ENCODE data around the gene TMEM140. TPM values are rescaled to one million over a fixed set of nuclear protein-coding genes. Genes with fewer than 3 reads are reported as not detected.

TMEM140 gene
- total and polyA plus RNA-seq, 2 experiments from 2014 or later = 1.6 to 6.1 TPM

DNA sequence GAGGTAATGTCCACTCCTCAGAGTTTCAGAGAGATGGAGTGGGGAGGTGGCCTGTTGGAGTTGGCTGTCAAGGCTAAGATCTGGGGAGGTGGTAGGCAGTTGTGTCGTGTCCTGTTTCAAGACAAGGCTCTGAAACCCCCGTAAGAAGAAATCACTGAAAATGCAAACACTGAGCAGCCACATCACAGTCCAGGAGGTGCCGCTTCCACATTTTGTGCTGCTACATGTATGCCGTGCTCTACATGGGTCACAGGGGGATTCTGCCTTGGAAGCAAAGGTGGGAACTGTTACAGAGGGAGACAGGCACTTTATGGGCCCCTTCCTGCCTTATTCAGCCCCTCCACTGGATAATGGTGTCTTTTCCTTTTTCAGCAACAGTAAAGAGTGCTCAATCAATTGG lies 51.6 kb downstream of the TMEM140 start:
- Histone ChIP-seq H3K9me2 (ENCODE audit: insufficient read depth) (no peaks in the 10 kb centered on the region), H3F3A (ENCODE audit: insufficient read depth) (no peaks in the 10 kb centered on the region), H3K9ac (no peak overlapping the region), H3K36me3 (ENCODE audit: low read depth) (0 out of 2 replicates have a peak, but pooled peaks cover 11% of the 10 kb centered on the region), H3K27me3 (replicated peaks; ENCODE audit: insufficient read depth) (no peaks in the 10 kb centered on the region), H3K4me3 (no peak overlapping the region), H3K27ac (no peak overlapping the region), H3K79me2 (ENCODE audit: insufficient read depth) (no peaks in the 10 kb centered on the region), H3K4me2 (ENCODE audit: unreplicated experiment) (no peak overlapping the region), H3K9me3 (ENCODE audit: low read depth) (no peaks in the 10 kb centered on the region), H4K20me1 (ENCODE audit: insufficient read depth) (no peaks in the 10 kb centered on the region), H3K4me1 (ENCODE audit: insufficient read depth) (0 out of 2 replicates have a peak, but pooled peaks cover 2% of the 10 kb centered on the region), H2AFZ (no peak overlapping the region)
- DNase-seq = no peak
- in situ Hi-C loops (cut with MboI) = loop anchor here (25.0 kb wide), 1 partner anchor 537 kb away; no protein-coding TSS in a partner anchor
- 95 to 97% methylated on average over 4 of the region's 4 CpGs for WGBS, 2 experiments (ENCODE audit: low coverage in 1 of 2, low lambda C conversion rate in 2 of 2, missing lambda C conversion rate in 2 of 2)
- no peak for TF ChIP-seq EZH2 (IDR thresholded peaks at IDR 0.05; ENCODE audit: insufficient read depth, poor library complexity, severe bottlenecking)
- TF ChIP-seq EZH2phosphoT487 (IDR thresholded peaks at IDR 0.05; ENCODE audit: insufficient read depth, low read depth) = no peak

DNA sequence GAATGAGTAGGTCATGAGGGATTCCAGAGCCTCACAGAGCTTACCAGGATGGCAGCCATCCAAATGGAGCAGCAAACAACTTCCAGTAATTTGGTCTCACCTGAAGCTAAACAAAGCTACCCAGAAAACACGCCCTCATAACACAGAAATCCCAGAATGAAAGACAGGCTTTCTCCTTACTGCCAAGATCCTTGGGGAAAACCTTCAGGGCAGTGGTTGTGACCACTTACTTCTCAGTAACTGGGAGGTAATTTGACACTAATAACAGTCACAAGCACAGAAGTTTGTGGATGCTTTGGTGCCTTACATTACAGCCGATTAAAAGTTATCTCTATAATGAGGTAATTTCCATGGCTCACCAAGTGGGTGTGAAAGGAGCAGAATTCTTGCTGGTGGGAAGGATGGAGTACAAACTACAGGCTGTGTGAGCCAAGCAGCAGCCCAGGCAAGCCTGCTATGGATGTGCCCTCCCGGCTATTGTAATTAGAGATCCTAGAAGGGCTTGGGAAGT lies 53.0 kb downstream of the TMEM140 start:
- Histone ChIP-seq H3F3A (ENCODE audit: insufficient read depth) (no peaks in the 10 kb centered on the region), H2AFZ (no peak overlapping the region), H3K9me3 (ENCODE audit: low read depth) (no peaks in the 10 kb centered on the region), H3K9me2 (ENCODE audit: insufficient read depth) (no peaks in the 10 kb centered on the region), H3K4me3 (no peak overlapping the region), H3K9ac (no peak overlapping the region), H4K20me1 (ENCODE audit: insufficient read depth) (no peaks in the 10 kb centered on the region), H3K4me2 (ENCODE audit: unreplicated experiment) (no peak overlapping the region), H3K27me3 (replicated peaks; ENCODE audit: insufficient read depth) (no peaks in the 10 kb centered on the region), H3K79me2 (ENCODE audit: insufficient read depth) (no peaks in the 10 kb centered on the region), H3K4me1 (ENCODE audit: insufficient read depth) (no peaks in the 10 kb centered on the region), H3K27ac (no peak overlapping the region), H3K36me3 (ENCODE audit: low read depth) (peaks cover 11% of the 10 kb centered on the region; the same call in 1 of the 2 replicates)
- in situ Hi-C loops (cut with MboI) = no loop called here
- TF ChIP-seq EZH2 (IDR thresholded peaks at IDR 0.05; ENCODE audit: insufficient read depth, poor library complexity, severe bottlenecking) (no peak), EZH2phosphoT487 (IDR thresholded peaks at IDR 0.05; ENCODE audit: insufficient read depth, low read depth) (no peak)
- 79 to 85% methylated on average over 3 of the region's 3 CpGs for WGBS, 2 experiments (ENCODE audit: low coverage in 1 of 2, low lambda C conversion rate in 2 of 2, missing lambda C conversion rate in 2 of 2)
- no peak for DNase-seq

DNA sequence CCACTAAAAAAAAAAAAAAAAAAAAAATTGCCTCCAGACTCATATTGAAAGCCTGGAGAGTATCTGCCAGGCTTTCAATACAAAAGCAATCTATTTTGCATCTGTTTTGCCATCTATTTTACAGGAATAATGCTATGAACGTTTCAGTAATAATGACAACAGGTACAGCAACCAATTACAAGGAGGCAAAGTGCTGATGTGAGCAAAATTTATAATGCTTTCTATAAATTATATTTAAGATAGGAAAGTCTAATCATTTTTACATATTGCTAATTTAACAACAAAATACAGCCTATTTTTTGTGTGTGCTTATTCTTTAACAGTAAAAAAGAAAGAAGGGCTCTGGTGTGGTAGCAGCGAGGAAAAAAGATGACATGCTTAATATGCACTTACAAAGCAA lies 53.5 kb downstream of the TMEM140 start:
- Histone ChIP-seq H3F3A (ENCODE audit: insufficient read depth) (no peaks in the 10 kb centered on the region), H3K4me3 (no peak overlapping the region), H3K9me3 (ENCODE audit: low read depth) (no peaks in the 10 kb centered on the region), H3K27me3 (replicated peaks; ENCODE audit: insufficient read depth) (no peaks in the 10 kb centered on the region), H3K4me2 (ENCODE audit: unreplicated experiment) (no peak overlapping the region), H3K27ac (no peak overlapping the region), H2AFZ (no peak overlapping the region), H3K36me3 (ENCODE audit: low read depth) (peaks cover 11% of the 10 kb centered on the region; the same call in 1 of the 2 replicates), H3K79me2 (ENCODE audit: insufficient read depth) (no peaks in the 10 kb centered on the region), H3K9me2 (ENCODE audit: insufficient read depth) (no peaks in the 10 kb centered on the region), H4K20me1 (ENCODE audit: insufficient read depth) (no peaks in the 10 kb centered on the region), H3K9ac (no peak overlapping the region), H3K4me1 (ENCODE audit: insufficient read depth) (no peaks in the 10 kb centered on the region)
- 90 to 91% methylated on average over 2 of the region's 2 CpGs for whole genome bisulfite sequencing, 2 experiments (ENCODE audit: low coverage in 1 of 2, low lambda C conversion rate in 2 of 2, missing lambda C conversion rate in 2 of 2)
- no peak for DNase-seq
- no peak for TF ChIP-seq EZH2 (IDR thresholded peaks at IDR 0.05; ENCODE audit: insufficient read depth, poor library complexity, severe bottlenecking)
- TF ChIP-seq EZH2phosphoT487 (IDR thresholded peaks at IDR 0.05; ENCODE audit: insufficient read depth, low read depth) = no peak
- in situ Hi-C loops (cut with MboI) = no loop called here

DNA sequence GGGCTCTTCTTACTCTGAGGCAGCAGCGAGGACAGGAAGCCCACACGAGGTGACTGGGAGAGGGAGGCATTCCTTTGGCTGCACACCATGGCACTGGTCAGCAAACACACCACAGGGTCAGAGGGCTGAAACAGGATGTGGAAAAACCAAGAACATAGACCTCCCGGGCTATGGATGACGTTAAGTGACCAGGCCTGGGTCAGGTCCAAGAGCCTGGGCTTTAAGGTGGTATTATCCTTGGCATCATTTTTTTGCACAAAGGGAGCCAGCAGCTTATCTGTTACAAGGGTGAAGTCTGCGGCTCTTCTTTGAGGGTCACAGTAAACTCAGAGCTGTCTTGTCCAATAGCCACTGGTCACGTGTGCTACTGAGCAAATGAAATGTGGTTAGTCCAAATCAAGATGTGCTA lies 56.5 kb downstream of the TMEM140 start:
- no peak overlapping the region for H3K27ac ChIP-seq
- in situ Hi-C loops (cut with MboI) = no loop called here

More for the DNA sequence above, 56.5 kb downstream of the TMEM140 start:
- Histone ChIP-seq H3K27me3 (replicated peaks; ENCODE audit: insufficient read depth) (no peaks in the 10 kb centered on the region), H3K9me2 (ENCODE audit: insufficient read depth) (no peaks in the 10 kb centered on the region), H3K79me2 (ENCODE audit: insufficient read depth) (no peaks in the 10 kb centered on the region), H3K9ac (no peak overlapping the region), H3K4me2 (ENCODE audit: unreplicated experiment) (no peak overlapping the region), H3K9me3 (ENCODE audit: low read depth) (no peaks in the 10 kb centered on the region), H4K20me1 (ENCODE audit: insufficient read depth) (no peaks in the 10 kb centered on the region), H3K4me1 (ENCODE audit: insufficient read depth) (no peaks in the 10 kb centered on the region), H3F3A (ENCODE audit: insufficient read depth) (no peaks in the 10 kb centered on the region), H3K36me3 (ENCODE audit: low read depth) (peaks cover 11% of the 10 kb centered on the region; the same call in 1 of the 2 replicates), H3K4me3 (no peak overlapping the region), H2AFZ (no peak overlapping the region)
- TF ChIP-seq EZH2 (IDR thresholded peaks at IDR 0.05; ENCODE audit: insufficient read depth, poor library complexity, severe bottlenecking) (no peak), EZH2phosphoT487 (IDR thresholded peaks at IDR 0.05; ENCODE audit: insufficient read depth, low read depth) (no peak)
- 84 to 94% methylated on average over 6 of the region's 6 CpGs for WGBS, 2 experiments (ENCODE audit: low coverage in 1 of 2, low lambda C conversion rate in 2 of 2, missing lambda C conversion rate in 2 of 2)
- DNase-seq = no peak

All from GM23248 (cell line).